HG03280 (cell line): ENCODE measurements around the gene KNCN.
A peak's percentile ranks its signal among the peaks of the same experiment; 100 is the strongest.

ENCODE experiments used
- ATAC-seq: cut with Tn5 transposase; IDR thresholded peaks from one replicate; pipeline ENCODE4 v1.9.1; 2021; ENCODE audit warnings: mild to moderate bottlenecking, moderate library complexity; ENCODE audit not compliant: unreplicated experiment

Gene KNCN

GRCh38 chr1:46544561-46545240, 6.7 kb downstream of the KNCN start:
- no peak for ATAC-seq

GRCh38 chr1:46543761-46544560, 7.5 kb downstream of the KNCN start:
- ATAC-seq = no peak

- no peak for ATAC-seq
Observed at GRCh38 chr1:46543382-46543760, 8.1 kb downstream of the KNCN start.

DNA sequence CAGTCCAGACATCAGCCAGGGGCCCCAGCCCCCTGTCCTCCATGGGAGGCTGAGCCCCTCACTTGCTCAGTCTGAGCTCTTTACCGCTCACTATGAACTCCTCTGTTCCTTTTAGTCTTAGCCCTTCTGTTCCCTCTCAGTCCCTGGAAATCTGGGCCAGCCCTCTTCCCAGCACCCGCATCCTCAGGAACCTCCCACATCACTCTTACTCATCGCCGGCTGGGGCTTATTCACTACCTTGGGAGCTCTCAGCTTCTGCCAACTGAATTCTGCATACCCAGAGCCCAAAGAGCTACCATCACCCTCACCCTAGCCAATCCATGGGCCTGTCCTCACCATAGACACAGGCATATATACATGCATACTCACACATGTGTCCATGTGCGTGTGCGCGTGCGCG, 11.5 kb downstream of the KNCN start:
- ATAC-seq = no peak

GRCh38 chr1:46538147-46538546, 13.3 kb downstream of the KNCN start:
- no peak for ATAC-seq

DNA sequence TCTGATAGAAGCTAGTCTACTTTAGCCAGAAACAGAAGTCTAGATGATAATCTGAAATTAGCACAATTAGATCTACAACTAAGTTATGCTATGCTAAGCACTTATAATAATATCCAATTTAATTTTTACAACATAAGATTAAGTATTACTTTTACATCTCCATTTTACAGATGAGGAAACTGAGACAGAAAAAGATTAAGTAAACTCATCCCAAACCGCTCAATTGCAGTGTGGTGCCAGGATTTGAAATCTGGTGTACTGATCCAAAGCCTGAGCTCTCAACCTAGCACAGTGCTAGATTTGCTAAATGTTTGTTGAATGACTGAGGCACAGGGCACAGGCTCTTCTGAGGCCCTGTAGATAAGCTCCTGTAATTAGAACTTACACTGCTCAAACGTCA, 13.8 kb downstream of the KNCN start:
- ATAC-seq = no peak

- no peak for ATAC-seq
Observed at GRCh38 chr1:46536527-46536926, 14.9 kb downstream of the KNCN start.

GRCh38 chr1:46535063-46535462, 16.4 kb downstream of the KNCN start:
- ATAC-seq = no peak

DNA sequence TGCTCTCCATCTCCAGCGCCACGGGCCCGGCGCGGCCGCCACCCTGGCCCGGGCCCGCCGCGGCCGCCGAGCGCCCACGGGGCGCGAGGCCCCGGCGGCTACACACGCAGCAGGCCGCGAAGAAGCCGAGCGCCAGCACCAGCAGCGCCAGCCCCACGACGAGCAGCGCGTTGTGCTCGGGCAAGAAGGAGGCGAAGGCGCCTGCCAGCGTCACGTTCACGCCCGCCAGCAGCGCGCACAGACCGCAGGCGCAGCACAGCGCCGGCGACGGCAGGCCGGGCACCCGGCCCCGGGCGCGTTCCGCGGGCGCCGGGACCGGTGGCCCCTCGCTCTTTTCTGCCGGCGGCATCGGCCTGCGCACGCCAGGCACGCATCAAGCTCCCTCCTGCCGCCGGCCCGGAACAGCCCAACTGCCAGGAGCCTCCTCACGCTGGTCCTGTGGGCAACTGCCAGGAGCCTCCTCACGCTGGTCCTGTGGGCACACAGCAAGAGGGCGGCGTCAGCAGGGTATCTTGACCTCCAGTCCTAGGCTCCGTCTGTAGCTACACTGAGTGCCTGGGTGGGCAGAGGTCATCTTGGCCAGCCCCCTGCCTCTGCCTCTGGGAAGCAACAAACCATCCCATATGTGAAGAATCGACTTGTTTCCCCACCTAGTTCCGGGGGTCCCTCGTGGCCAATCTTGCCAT, 18.1 kb downstream of the KNCN start:
- peak; percentile 28 for ATAC-seq

DNA sequence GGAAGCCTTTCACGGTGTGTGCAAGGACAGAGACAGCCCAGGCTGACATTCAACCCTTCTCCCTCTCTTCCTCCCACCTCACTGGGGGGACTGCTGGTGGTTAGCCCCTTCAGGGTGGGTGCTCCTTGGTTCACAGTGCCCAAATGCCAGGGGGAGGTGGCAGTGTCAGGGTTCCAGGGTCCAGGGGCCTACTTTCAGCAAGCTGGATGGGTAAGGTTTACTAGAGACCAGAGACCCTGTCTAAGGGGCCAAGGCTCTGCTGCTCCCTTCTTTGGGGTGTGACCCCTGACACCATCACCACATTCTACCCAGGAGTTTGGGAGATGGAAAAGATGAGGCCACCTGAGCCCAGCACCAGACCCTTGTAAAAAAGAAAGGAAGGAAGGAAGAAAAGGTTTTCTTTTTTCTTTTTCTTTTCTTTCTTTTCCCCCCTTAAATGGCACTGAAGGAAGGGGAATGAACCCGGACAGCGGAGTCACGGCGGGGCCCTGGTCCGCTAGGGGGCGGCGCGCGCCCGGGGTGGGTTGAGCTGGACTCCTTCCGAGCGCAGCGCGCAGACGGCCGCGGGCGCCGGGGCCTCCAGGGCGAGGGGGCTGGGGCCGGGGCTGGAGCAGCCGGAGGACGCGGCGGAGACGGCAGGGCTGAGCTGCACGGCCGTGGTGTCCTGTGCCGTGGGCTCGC, 18.8 kb downstream of the KNCN start:
- peak; percentile 49 for ATAC-seq

DNA sequence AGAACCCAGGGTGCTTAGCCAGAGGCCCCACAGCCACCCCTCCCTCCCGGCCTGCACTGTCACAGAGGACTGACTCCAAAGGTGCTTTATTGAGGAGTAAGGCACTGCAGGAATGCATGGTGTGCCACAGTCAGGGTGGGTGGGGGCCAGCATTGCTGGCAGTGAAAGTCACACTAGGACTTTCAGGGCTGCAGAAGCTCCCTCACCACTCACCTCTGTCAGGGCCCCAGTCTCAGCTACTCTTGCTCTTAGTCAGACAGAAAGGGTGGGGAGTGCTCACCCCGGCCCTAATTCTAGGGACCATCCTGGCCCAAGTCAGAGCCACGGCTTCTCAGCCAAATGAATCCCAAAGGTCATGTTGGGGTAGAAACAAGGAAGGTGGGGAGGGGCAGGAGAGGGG, 19.4 kb downstream of the KNCN start:
- ATAC-seq = no peak

DNA sequence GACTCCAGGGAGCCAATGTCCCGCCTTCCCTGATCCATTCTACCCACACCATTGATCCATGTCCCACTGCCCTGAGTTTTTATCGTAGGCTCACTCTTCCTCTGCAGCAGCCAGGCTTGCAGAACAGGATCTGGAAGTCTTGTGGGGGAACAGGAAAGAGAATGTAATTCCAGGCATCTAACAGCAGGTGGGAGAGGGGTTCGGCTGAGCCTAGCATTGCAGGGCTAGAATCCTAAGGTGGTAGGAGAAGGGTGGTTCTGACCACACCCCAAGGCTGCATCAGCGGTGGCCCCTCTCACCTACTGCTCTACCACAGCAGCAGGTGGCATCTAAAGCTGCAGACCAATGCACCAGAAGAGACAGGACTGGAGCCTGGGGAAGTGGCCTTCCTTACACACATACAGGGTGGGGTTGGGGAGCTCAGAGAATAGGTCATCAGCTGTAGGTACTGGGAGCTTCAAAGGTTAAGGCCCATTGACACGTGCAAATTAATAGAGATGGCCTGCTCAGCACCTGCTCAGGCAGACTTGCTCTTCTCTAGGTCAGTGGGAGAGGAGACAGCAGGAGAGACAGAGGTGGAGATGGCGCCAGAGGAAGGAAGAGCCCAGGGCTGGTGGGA, 20.5 kb downstream of the KNCN start:
- no peak for ATAC-seq

DNA sequence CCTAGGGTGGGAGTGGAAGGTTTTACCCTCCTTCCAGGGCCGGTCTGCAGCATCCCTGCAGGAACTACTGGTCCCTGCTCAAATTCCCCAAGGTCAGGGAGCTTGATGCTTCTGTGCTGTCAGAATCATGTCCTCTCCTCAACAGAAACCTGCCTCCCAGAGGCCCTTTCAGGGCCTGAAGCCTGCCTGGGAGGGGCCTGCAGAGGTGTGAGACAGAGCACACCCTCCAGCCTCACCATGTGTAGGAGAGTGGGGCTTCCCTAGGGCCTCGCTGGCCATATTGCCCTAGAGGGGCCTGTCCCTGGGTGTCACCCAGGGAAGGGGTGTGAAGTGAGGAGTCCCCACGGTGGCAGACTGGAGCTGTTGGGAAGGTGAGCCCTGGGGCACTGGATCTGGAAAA, 21.1 kb downstream of the KNCN start:
- no peak for ATAC-seq

- no peak for ATAC-seq
Observed at GRCh38 chr1:46529031-46529630, 22.3 kb downstream of the KNCN start.

- no peak for ATAC-seq
Observed at GRCh38 chr1:46528297-46528955, 23.0 kb downstream of the KNCN start.

GRCh38 chr1:46527474-46528296, 23.8 kb downstream of the KNCN start:
- no peak for ATAC-seq

GRCh38 chr1:46526691-46527291, 24.7 kb downstream of the KNCN start:
- no peak for ATAC-seq

DNA sequence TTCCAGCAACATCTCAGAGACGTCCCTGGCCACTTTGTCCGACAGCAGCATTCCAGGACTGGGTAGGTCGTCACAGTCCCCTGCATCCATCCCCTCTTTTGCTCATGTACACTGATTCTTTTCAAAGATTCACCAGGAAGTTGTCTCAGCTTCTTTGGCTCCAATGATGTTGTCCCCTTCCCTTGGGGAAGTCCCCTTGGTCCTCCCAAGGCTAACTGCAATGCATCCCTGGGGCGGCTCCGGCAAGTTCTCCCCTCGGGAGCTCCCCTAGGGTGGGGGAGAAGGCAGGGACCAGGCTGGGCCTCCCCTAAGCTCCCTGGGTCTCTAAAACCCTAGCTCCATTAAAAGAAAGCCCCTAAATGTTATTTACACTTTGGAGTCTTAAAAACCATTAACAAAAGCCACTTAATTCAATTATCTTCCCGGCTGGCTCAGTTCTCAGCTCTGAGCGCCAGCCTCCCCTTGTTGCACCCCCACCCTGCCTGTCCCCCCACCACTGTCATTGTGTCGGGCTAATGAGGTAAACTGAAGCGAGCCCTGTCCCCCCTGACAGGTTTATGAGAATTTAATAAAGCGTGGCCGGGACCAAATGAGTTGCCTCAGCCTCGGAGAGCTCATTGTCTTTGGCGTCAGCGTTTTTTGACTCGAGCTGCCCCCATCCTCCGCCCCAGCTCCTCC, 25.3 kb downstream of the KNCN start:
- ATAC-seq = no peak
